GM13977 (cell line): ENCODE data around the gene BCAS3.

Source experiments
- DNase-seq: peaks from one replicate; pipeline ENCODE4 v3.0.0; 2012; ENCODE audit warnings: low spot score
- CTCF ChIP-seq: IDR thresholded peaks from 2 replicates; pipeline ENCODE4 v1.5.1; 2012; ENCODE audit warnings: mild to moderate bottlenecking, control low read depth; ENCODE audit not compliant: insufficient read depth; ENCODE audit errors: extremely low read depth, missing control alignments
- in situ Hi-C: fragments of 300-500 bp; cut with MboI; formaldehyde crosslinking; loops from one replicate; pipeline ENCODE4 v1.12.0; 2022; ENCODE audit warnings: low sequenced_read_pairs, low pct_unique_long_range_greater_than_20kb, mixed read lengths, inconsistent platforms; ENCODE audit not compliant: unreplicated experiment

The BCAS3 gene

GRCh38 chr17:61415374-61416210 lies 737.9 kb downstream of the BCAS3 start:
- no peak for TF ChIP-seq CTCF
- in situ Hi-C loops = loop anchor here (25.0 kb wide), 1 partner anchor 422 kb away; no protein-coding TSS in a partner anchor
- peak; percentile 21 for DNase-seq

GRCh38 chr17:61416211-61416539 lies 738.5 kb downstream of the BCAS3 start:
- TF ChIP-seq CTCF = no peak
- DNase-seq = no peak
- in situ Hi-C loops = loop anchor here (25.0 kb wide), 1 partner anchor 421 kb away; no protein-coding TSS in a partner anchor

GRCh38 chr17:61416540-61417363 lies 739.1 kb downstream of the BCAS3 start:
- in situ Hi-C loops = loop anchor here (25.0 kb wide), 1 partner anchor 421 kb away; no protein-coding TSS in a partner anchor
- TF ChIP-seq CTCF = peak; percentile 93
- DNase-seq = peak; percentile 87

GRCh38 chr17:61418449-61418848 lies 740.8 kb downstream of the BCAS3 start:
- DNase-seq = no peak
- TF ChIP-seq CTCF = no peak
- in situ Hi-C loops = loop anchor here (25.0 kb wide), 1 partner anchor 419 kb away; no protein-coding TSS in a partner anchor

- no peak for DNase-seq
- in situ Hi-C loops = loop anchor here (25.0 kb wide), 1 partner anchor 418 kb away; no protein-coding TSS in a partner anchor
- TF ChIP-seq CTCF = no peak
Measured at GRCh38 chr17:61419496-61420046, 741.9 kb downstream of the BCAS3 start.

GRCh38 chr17:61420052-61420451 lies 742.4 kb downstream of the BCAS3 start:
- no peak for DNase-seq
- no peak for TF ChIP-seq CTCF
- in situ Hi-C loops = loop anchor here (25.0 kb wide), 1 partner anchor 417 kb away; no protein-coding TSS in a partner anchor
